K562 (cell line): ENCODE measurements around the gene SRD5A1. TPM values are rescaled to one million over a fixed set of nuclear protein-coding genes. Genes with fewer than 3 reads are reported as not detected.
A peak's percentile ranks its signal among the peaks of the same experiment; 100 is the strongest.

Experiments
- ATAC-seq: fragments of 200-7000 bp; cut with Tn5 transposase; 3 replicates; pipeline ENCODE4 v1.9.1; 2020; ENCODE audit warnings: moderate library complexity
- BruUV-seq: library from RNA; stranded (reverse); fragments of 400-500 nt; replicated peaks from 2 replicates; lab custom pipeline; 2021; lab: Mats Ljungman, UMichigan
- CTCF ChIA-PET: fragments of 300-600 bp; formaldehyde crosslinking; extraction: SDS; loops from one replicate; lab custom pipeline; 2021; ENCODE audit warnings: low intra/inter-chr PET ratio; lab: Yijun Ruan, JAX
- POLR2A ChIA-PET: fragments of 300-600, 350-650 bp; sonication (Branson Sonifier 250); formaldehyde crosslinking; extraction: SDS; loops from one replicate; lab custom pipeline; 2021; ENCODE audit warnings: antibody characterized with exemption, inconsistent platforms; lab: Yijun Ruan, JAX
- DNase-seq, 4 experiments: peaks; one replicate each; pipeline versions ENCODE4 v3.0.0 to v3.0.0-alpha.2; 2011 to 2018; ENCODE audit warnings: low spot score in 3 of 4, mixed read lengths in 3 of 4; ENCODE audit errors: extremely low read depth in 1 of 4
- FAIRE-seq: peaks from 2 replicates; lab custom pipeline; 2011; peaks lifted over from hg19 to GRCh38; lab: Jason Lieb, UNC
- H2AFZ ChIP-seq: 2 replicates; pipeline ENCODE4 v1.6.0; 2011; ENCODE audit warnings: low read depth, low read length, control low read depth, inconsistent platforms
- H3K27ac ChIP-seq: fragments of 200-600 bp; 3 replicates; pipeline ENCODE4 v1.8.0; 2011; ENCODE audit warnings: low read depth, mild to moderate bottlenecking, control low read depth, inconsistent platforms, low read length, moderate library complexity, mixed read lengths; ENCODE audit errors: extremely low read depth
- H3K27me3 ChIP-seq, 2 experiments: fragments of 300-600 bp in 1 of 2; 2 replicates in 1 of 2; 3 replicates in 1 of 2; pipeline versions ENCODE4 v1.6.0 to v1.8.0; 2011; ENCODE audit warnings: inconsistent platforms in 2 of 2, low read length in 2 of 2, mild to moderate bottlenecking in 1 of 2, mixed read lengths in 1 of 2, moderate library complexity in 1 of 2; ENCODE audit not compliant: control insufficient read depth in 2 of 2, insufficient read depth in 2 of 2
- H3K36me3 ChIP-seq: fragments of 300-600 bp; 3 replicates; pipeline ENCODE4 v1.8.0; 2011; ENCODE audit warnings: mild to moderate bottlenecking, low read length, inconsistent platforms; ENCODE audit not compliant: control insufficient read depth, insufficient read depth
- H3K4me1 ChIP-seq, 2 experiments: fragments of 200-600 bp in 1 of 2; replicated peaks in 1 of 2; 2 replicates in 1 of 2; 3 replicates in 1 of 2; pipeline versions ENCODE4 v1.5.1 to v1.8.0; 2011; ENCODE audit warnings: inconsistent platforms in 2 of 2, low read length in 2 of 2, mild to moderate bottlenecking in 1 of 2, mixed read lengths in 1 of 2, moderate library complexity in 1 of 2; ENCODE audit not compliant: control insufficient read depth in 2 of 2, insufficient read depth in 2 of 2
- H3K4me2 ChIP-seq: 2 replicates; pipeline ENCODE4 v1.6.1; 2011; ENCODE audit warnings: low read length, control low read depth, inconsistent platforms, mixed read lengths; ENCODE audit not compliant: insufficient read depth
- H3K4me3 ChIP-seq: fragments of 200-600 bp; sonication (generic), shearing (Covaris generic); 2 replicates; pipeline ENCODE4 v1.5.1; 2016; ENCODE audit warnings: control low read depth, inconsistent platforms
- H3K79me2 ChIP-seq: fragments of 200-600 bp; 3 replicates; pipeline ENCODE4 v1.8.0; 2011; ENCODE audit warnings: low read length, inconsistent platforms; ENCODE audit not compliant: control insufficient read depth, insufficient read depth
- H3K9ac ChIP-seq, 2 experiments: 2 replicates each; pipeline versions ENCODE4 v1.6.0 to v1.6.1; 2011; ENCODE audit warnings: low read depth in 2 of 2, low read length in 2 of 2, control low read depth in 1 of 2, inconsistent platforms in 1 of 2, mild to moderate bottlenecking in 1 of 2, mixed read lengths in 1 of 2; ENCODE audit not compliant: insufficient read depth in 1 of 2
- H3K9me1 ChIP-seq: one replicate; pipeline ENCODE4 v1.6.0; 2011; ENCODE audit warnings: inconsistent platforms, mild to moderate bottlenecking, low read length, moderate library complexity; ENCODE audit not compliant: control insufficient read depth, insufficient read depth
- H3K9me3 ChIP-seq: replicated peaks from 2 replicates; pipeline ENCODE4 v1.5.1; 2011; ENCODE audit warnings: low read depth, low read length, inconsistent platforms; ENCODE audit not compliant: control insufficient read depth, insufficient read depth
- H4K20me1 ChIP-seq: replicated peaks from 2 replicates; pipeline ENCODE4 v1.6.1; 2011; ENCODE audit warnings: low read length, inconsistent platforms, mixed read lengths; ENCODE audit not compliant: control insufficient read depth, insufficient read depth
- HNRNPL ChIP-seq: fragments of 200-400 bp; formaldehyde crosslinking; IDR thresholded peaks from 2 replicates; pipeline ENCODE4 v1.6.1; 2017; ENCODE audit warnings: low read depth, mild to moderate bottlenecking, low read length
- WHSC1 ChIP-seq: IDR thresholded peaks from one replicate; pipeline ENCODE4 v1.6.1; 2012; ENCODE audit warnings: low read length, control low read depth, inconsistent platforms
- ZFP30 ChIP-seq: fragments of 250-450 bp; sonication (Bioruptor Pico); IDR thresholded peaks from 2 replicates; pipeline ENCODE4 v1.8.0; 2022; ENCODE audit warnings: moderate library complexity, mild to moderate bottlenecking, inconsistent platforms, borderline replicate concordance
- WGBS: fragments of 100-300 bp; shearing (Covaris generic); methylation state at CpG from one replicate; pipeline ENCODE4 v1.1.6; 2016; ENCODE audit warnings: low coverage, mixed read lengths; ENCODE audit not compliant: insufficient coverage; ENCODE audit errors: missing lambda C conversion rate; 5-methylcytosine and 5-hydroxymethylcytosine counted together
- in situ Hi-C: fragments of 300-500 bp; cut with MboI; formaldehyde crosslinking; loops from 4 replicates; pipeline ENCODE4 v1.15.0; 2018; ENCODE audit warnings: inconsistent platforms, mixed read lengths
- intact Hi-C: fragments of 100-400 bp; cut with micrococcal nuclease; formaldehyde crosslinking; loops from 2 replicates; pipeline ENCODE4 v1.14.2; 2022
- polyA plus RNA-seq, 8 experiments: library from polyadenylated mRNA; depleted of rRNA in 4 of 8; stranded (reverse) in 5 of 8; unstranded in 3 of 8; fragments of >200 nt; fragmentation: Nextera tagmentation in 2 of 8; fragmentation: Illumina TruSeq in 1 of 8; extraction: Ambion mirVana in 2 of 8; extraction: Trizol in 1 of 8; gene quantifications; 2 replicates each; pipeline versions ENCODE4 v1.2.1 to v1.2.3, GENCODE V29; 2011 to 2014; ENCODE audit warnings: inconsistent platforms in 1 of 8, missing spikeins in 1 of 8
- total RNA-seq, 7 experiments: library from RNA; depleted of rRNA in 6 of 7; stranded (reverse); fragments of >200 nt in 6 of 7; fragmentation: Illumina TruSeq in 2 of 7; extraction: Trizol in 2 of 7; gene quantifications; 2 replicates each; pipeline versions ENCODE4 v1.2.1 to v1.2.3, GENCODE V29; 2011 to 2021; ENCODE audit warnings: low replicate concordance in 1 of 7

SRD5A1 gene
- total and polyA plus RNA-seq, 9 of the 15 experiments (the other 6 are each of a cell fraction or from before 2014, with no cell fraction given) = 1.3 to 22.6 (median 8.1) TPM

DNA sequence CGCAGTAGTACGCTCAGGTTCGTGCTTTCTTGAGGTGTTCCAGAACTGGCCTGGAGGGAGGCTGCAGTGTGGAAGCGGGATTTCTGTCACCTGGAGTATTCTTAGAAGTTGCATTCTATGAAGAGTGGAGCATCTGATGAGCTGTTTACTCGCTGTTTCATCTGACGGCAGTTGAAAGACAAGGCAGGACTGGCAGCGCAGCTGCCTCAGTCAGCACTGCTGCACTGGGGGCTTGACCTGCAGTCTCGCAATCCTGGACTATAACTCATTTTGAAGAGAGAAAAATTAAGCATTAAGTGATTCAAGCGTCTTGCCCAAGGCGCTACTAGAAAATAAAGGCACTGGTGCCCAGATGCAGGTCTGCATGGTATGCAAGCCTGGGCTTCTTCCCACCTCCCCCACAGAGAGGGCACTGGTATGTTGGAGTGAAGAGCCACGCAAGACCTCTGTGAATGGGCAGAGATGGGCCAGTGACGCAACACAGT, 90.6 kb downstream of the SRD5A1 start:
- H3K27me3 ChIP-seq = no peaks in the 10 kb centered on the region
- CTCF ChIA-PET = no interaction called here
- no peak for ATAC-seq
- FAIRE-seq = no peak
- peak; percentile 34 for TF ChIP-seq WHSC1
- TF ChIP-seq ZFP30 (CRISPR knock-in tag) = no peak
- TF ChIP-seq HNRNPL = no peak
- TF ChIP-seq, all 486 proteins: peak for 1
- Histone ChIP-seq H3K36me3 (peaks cover 69% of the 10 kb centered on the region), H4K20me1 (peaks cover 74% of the 10 kb centered on the region), H3K27ac (no peak overlapping the region), H3K79me2 (peaks cover 98% of the 10 kb centered on the region), H3K4me2 (no peak overlapping the region), H3K4me1 (peaks cover 13% of the 10 kb centered on the region in 2 experiments; a peak in 4 of 5 replicates), H3K9me3 (no peaks in the 10 kb centered on the region), H3K4me3 (no peak overlapping the region), H3K9ac (no peak overlapping the region), H2AFZ (no peak overlapping the region), H3K9me1 (peaks cover 18% of the 10 kb centered on the region)
- in situ Hi-C loops = no loop called here
- intact Hi-C loops = no loop called here
- POLR2A ChIA-PET = interaction anchor here (1.6 to 2.3 kb wide), 2 partner anchors 8 to 11 kb away, joined by 6 read pairs; partner anchors contain the start of gene TENT4A
- WGBS = 95% methylated on average over 9 of the region's 12 CpGs
- no peak for DNase-seq
- BruUV-seq = no TSS peak

Other genes starting within 250 kb of the SRD5A1 start
- not detected in 2 replicates for gene UBE2QL1, start 184.6 kb upstream of the SRD5A1 start, total RNA-seq (2014; rRNA removed)
- not detected in 2 replicates for gene UBE2QL1, start 184.6 kb upstream of the SRD5A1 start, total RNA-seq (2014; rRNA removed; fragmentation: Illumina TruSeq; extraction: Trizol)
- gene UBE2QL1, start 184.6 kb upstream of the SRD5A1 start, total RNA-seq (2015; rRNA removed; fragmentation: Illumina TruSeq; extraction: Trizol) = not detected in 2 replicates
- not detected in 2 replicates for gene UBE2QL1, start 184.6 kb upstream of the SRD5A1 start, total RNA-seq (2021)
- gene UBE2QL1, start 184.6 kb upstream of the SRD5A1 start, polyA plus RNA-seq (2011; rRNA removed) = not detected in 2 replicates
- gene UBE2QL1, start 184.6 kb upstream of the SRD5A1 start, polyA plus RNA-seq (2014; fragmentation: Illumina TruSeq; extraction: Trizol) = not detected in 2 replicates
- not detected for gene UBE2QL1, start 184.6 kb upstream of the SRD5A1 start, polyA plus RNA-seq (2014; fragmentation: Nextera tagmentation; extraction: Ambion mirVana)
- gene UBE2QL1, start 184.6 kb upstream of the SRD5A1 start, polyA plus RNA-seq (2014; rRNA removed) = not detected in 2 replicates
- 138 and 161 TPM in 2 replicates for gene NSUN2, start 396 bp upstream of the SRD5A1 start, total RNA-seq (2014; rRNA removed)
- gene NSUN2, start 396 bp upstream of the SRD5A1 start, total RNA-seq (2014; rRNA removed; fragmentation: Illumina TruSeq; extraction: Trizol) = 127 and 137 TPM in 2 replicates
- 122 and 124 TPM in 2 replicates for gene NSUN2, start 396 bp upstream of the SRD5A1 start, total RNA-seq (2015; rRNA removed; fragmentation: Illumina TruSeq; extraction: Trizol)
- 138 and 160 TPM in 2 replicates for gene NSUN2, start 396 bp upstream of the SRD5A1 start, total RNA-seq (2021)
- 97.8 and 118 TPM in 2 replicates for gene NSUN2, start 396 bp upstream of the SRD5A1 start, polyA plus RNA-seq (2011; rRNA removed)
- gene NSUN2, start 396 bp upstream of the SRD5A1 start, polyA plus RNA-seq (2014; fragmentation: Illumina TruSeq; extraction: Trizol) = 158 and 167 TPM in 2 replicates
- 10 to 100 TPM in 1 of 2 experiments, 1 to 10 TPM in 1; 9.2 to 13.6 TPM for gene NSUN2, start 396 bp upstream of the SRD5A1 start, polyA plus RNA-seq (2014; fragmentation: Nextera tagmentation; extraction: Ambion mirVana)
- 153 and 156 TPM in 2 replicates for gene NSUN2, start 396 bp upstream of the SRD5A1 start, polyA plus RNA-seq (2014; rRNA removed)
- 10.9 and 16.5 TPM in 2 replicates for gene TENT4A, start 80.0 kb downstream of the SRD5A1 start, total RNA-seq (2014; rRNA removed)
- 11.6 and 13.0 TPM in 2 replicates for gene TENT4A, start 80.0 kb downstream of the SRD5A1 start, total RNA-seq (2014; rRNA removed; fragmentation: Illumina TruSeq; extraction: Trizol)
- 14.9 and 17.7 TPM in 2 replicates for gene TENT4A, start 80.0 kb downstream of the SRD5A1 start, total RNA-seq (2015; rRNA removed; fragmentation: Illumina TruSeq; extraction: Trizol)
- gene TENT4A, start 80.0 kb downstream of the SRD5A1 start, total RNA-seq (2021) = 24.0 and 26.6 TPM in 2 replicates
- 7.4 and 8.2 TPM in 2 replicates for gene TENT4A, start 80.0 kb downstream of the SRD5A1 start, polyA plus RNA-seq (2011; rRNA removed)
- 25.7 and 27.3 TPM in 2 replicates for gene TENT4A, start 80.0 kb downstream of the SRD5A1 start, polyA plus RNA-seq (2014; fragmentation: Illumina TruSeq; extraction: Trizol)
- gene TENT4A, start 80.0 kb downstream of the SRD5A1 start, polyA plus RNA-seq (2014; fragmentation: Nextera tagmentation; extraction: Ambion mirVana) = 1 to 10 TPM; 1.3 to 1.6 TPM
- gene TENT4A, start 80.0 kb downstream of the SRD5A1 start, polyA plus RNA-seq (2014; rRNA removed) = 18.8 and 20.3 TPM in 2 replicates